ENCODE data around the gene TYW5.

GRCh38 chr2:199979398-199979797, 24.1 kb upstream of the TYW5 start:
- no peak for TF ChIP-seq POLR2A (IDR thresholded peaks at IDR 0.05)
- no peak for TF ChIP-seq CTCF (IDR thresholded peaks at IDR 0.05)

Data from Peyer's patch (tissue), 4 donors.